ENCODE results near the gene ACAA2.
"Not testable (repeated sequence)": the region's sequence is repeated elsewhere in the genome, so short reads cannot be mapped to it uniquely, and the experiment has no call there.

- TF ChIP-seq CTCF (IDR thresholded peaks at IDR 0.05 in 8 of 11, conservative IDR thresholded peaks at IDR 0.05 in 3 of 11); POLR2A (IDR thresholded peaks at IDR 0.05); POLR2AphosphoS5 (IDR thresholded peaks at IDR 0.05): not testable (repeated sequence)
Observed at GRCh38 chr18:49837316-49837835, 24.0 kb upstream of the ACAA2 start.
